NOMO-1 treated with dmso at 0.1 percent for 144 hours (cell line): ENCODE data around the gene CLEC11A.
"Not testable (repeated sequence)": the region's sequence is repeated elsewhere in the genome, so short reads cannot be mapped to it uniquely, and the experiment has no call there.

ENCODE experiments used
- DNase-seq: peaks from one replicate; lab custom pipeline; 2025; ENCODE audit not compliant: unreplicated experiment; lab: John Stamatoyannopoulos, UW

CLEC11A gene

DNA sequence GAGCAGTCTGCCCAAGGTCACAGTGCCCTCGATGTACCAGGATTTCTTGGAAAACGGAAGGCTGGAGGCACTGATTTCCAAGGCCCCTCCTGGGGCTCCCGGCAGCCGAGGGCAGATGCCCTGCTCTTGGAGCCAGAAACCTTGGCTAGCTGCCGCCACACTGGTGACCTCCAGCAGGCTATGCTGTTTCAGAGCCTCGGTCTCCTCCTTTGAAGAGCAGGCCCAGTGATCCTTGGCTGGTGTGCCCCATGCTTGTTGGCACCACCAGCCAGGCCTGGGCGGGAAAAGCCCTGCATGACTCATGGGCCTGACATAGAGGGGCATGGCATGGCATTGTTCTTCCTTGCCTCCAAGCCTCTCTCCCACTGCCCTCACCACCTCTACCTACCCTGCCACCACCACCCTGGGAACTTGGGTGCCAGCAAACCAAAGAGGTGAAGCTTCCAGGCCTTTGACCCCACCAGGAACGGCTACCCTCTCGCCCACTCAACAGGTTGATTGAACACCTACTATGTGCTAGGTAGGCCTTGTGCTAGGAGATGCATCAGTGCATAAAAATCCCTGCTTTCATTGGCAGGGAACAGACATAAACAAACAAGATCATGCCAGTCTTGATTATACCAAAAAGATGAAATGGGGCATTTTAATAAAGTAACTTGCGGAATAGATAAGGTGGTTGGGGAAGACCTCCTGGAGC, 1.6 kb upstream of the CLEC11A start:
- no peak for DNase-seq

- DNase-seq = peak; percentile 47
Observed at GRCh38 chr19:50722201-50723013, 757 bp upstream of the CLEC11A start.

DNA sequence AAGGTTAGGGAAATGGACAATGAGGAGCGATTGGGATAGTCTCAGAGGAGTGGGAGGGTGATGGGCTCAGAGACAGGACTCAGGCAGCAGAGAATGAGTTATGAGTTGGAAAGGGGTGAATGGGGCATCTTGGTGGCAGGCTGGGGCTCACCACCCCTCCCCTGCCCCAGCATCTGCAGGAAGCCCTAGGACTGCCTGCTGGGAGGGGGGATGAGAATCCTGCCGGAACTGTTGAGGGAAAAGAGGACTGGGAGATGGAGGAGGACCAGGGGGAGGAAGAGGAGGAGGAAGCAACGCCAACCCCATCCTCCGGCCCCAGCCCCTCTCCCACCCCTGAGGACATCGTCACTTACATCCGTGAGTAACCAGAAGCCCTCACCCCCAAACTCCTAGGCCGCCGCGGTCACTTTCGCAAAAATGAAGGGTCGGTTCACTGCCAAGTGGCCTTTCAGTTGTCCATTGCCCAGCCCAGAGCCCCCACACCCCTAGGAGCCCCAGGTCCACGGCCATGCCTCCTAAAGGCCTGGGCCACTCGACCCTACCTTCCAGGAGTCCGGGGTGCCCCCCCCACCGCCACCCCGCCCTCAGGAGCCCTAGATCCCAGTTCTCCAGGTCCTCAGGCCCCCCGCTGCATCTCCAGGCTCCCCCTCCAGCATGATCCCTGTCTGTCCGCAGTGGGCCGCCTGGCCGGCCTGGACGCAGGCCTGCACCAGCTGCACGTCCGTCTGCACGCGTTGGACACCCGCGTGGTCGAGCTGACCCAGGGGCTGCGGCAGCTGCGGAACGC, 764 bp downstream of the CLEC11A start:
- DNase-seq = no peak

DNA sequence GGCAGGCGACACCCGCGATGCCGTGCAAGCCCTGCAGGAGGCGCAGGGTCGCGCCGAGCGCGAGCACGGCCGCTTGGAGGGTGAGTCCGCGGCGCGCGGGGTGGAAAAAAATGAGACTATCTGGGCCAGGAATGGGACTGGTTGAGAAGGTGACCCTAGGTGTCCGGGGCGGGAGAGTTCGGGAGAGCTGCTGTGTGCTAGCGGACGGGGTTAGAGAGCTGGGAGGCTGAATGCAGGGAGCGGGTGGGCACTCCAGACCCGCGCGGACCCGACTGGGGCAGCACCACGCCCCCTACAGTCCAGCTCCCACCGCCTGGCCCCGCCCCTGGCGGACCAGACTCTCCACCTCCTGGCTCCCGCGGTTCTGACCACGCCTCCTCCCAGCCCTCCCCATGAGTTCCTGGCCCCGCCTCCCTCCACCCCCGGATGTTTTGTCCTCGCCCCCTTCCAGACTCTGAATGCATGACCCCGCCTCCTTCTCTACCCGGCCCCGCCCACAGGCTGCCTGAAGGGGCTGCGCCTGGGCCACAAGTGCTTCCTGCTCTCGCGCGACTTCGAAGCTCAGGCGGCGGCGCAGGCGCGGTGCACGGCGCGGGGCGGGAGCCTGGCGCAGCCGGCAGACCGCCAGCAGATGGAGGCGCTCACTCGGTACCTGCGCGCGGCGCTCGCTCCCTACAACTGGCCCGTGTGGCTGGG, 1.5 kb downstream of the CLEC11A start:
- DNase-seq = peak; percentile 96

DNA sequence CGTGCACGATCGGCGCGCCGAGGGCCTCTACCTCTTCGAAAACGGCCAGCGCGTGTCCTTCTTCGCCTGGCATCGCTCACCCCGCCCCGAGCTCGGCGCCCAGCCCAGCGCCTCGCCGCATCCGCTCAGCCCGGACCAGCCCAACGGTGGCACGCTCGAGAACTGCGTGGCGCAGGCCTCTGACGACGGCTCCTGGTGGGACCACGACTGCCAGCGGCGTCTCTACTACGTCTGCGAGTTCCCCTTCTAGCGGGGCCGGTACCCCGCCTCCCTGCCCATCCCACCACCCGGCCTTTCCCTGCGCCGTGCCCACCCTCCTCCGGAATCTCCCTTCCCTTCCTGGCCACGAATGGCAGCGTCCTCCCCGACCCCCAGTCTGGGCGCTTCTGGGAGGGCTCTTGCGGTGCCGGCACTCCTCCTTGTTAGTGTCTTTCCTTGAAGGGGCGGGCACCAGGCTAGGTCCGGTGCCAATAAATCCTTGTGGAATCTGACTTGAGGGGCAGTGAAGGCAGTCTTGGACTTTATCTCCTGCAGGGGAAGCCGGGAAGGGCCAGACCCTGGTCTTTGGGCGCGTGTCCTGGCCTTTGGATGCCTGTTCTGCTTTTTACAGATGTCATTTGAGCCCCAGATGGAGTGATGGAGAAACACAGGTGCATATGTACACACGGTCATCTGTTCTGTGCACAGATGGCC, 2.2 kb downstream of the CLEC11A start:
- DNase-seq = no peak

DNA sequence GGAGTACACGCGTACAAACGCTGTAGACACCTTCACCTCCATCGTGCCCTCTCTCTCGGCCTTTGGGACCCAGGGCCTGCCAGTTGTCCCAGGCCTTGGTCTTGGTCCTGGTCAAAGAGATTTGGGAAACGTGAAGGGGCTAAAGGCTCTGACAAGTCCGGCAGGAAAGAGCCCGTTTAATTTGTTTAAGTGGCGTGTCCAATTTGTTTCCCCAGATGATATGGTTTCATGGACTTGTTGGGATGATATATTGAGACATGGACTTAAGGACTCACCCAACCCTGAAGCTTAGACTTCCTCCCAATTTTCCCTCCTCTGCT, 2.7 kb downstream of the CLEC11A start:
- no peak for DNase-seq

GRCh38 chr19:50728084-50728737, 5.0 kb downstream of the CLEC11A start:
- peak; percentile 97 for DNase-seq

- DNase-seq = no peak
Observed at GRCh38 chr19:50729894-50730293, 6.7 kb downstream of the CLEC11A start.

DNA sequence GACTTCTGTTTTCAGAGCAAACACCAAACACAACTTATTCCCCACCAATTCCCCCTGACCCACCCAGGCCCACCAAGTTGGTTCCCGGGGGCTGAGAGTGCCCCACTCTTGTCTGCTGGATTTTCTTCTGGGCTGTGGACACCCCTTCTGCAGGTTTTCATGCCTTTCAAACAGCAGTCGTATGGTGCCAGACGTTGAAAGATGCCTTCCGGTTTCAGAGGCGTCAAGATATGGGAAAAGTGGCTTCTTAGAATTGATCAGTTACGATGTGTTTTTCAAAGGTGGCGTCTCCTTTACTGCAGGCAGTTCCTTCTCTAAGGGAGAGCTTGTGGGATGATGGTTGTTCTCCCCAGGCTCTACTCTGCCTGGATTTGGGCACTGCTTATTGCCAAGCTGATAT, 12.7 kb downstream of the CLEC11A start:
- no peak for DNase-seq

GRCh38 chr19:50736338-50736737, 13.2 kb downstream of the CLEC11A start:
- no peak for DNase-seq

- no peak for DNase-seq
Observed at GRCh38 chr19:50739132-50739913, 16.2 kb downstream of the CLEC11A start.

DNA sequence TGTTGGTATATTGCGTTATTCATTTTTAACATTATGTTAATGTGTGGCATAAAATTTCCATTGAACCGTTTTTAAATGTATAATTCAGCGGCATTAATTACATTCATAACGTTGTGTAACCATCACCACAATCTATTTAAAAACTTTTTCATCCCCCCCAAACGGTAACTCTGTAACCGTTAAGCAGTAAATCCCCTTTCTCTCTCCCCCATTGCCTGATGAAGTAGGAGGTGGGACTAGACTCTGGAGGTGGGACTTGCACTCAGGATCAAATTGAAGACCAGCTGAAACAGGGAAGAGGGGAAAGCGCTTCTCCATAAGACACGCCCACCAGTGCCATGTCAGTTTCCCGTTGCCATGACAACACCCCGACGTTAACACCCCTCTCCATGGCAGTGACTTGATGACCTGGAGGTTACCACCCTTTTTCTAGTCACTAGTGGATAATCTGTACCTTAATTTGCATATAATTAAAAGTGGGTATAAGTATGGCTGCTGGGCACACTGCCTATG, 16.8 kb downstream of the CLEC11A start:
- DNase-seq = peak; percentile 97

DNA sequence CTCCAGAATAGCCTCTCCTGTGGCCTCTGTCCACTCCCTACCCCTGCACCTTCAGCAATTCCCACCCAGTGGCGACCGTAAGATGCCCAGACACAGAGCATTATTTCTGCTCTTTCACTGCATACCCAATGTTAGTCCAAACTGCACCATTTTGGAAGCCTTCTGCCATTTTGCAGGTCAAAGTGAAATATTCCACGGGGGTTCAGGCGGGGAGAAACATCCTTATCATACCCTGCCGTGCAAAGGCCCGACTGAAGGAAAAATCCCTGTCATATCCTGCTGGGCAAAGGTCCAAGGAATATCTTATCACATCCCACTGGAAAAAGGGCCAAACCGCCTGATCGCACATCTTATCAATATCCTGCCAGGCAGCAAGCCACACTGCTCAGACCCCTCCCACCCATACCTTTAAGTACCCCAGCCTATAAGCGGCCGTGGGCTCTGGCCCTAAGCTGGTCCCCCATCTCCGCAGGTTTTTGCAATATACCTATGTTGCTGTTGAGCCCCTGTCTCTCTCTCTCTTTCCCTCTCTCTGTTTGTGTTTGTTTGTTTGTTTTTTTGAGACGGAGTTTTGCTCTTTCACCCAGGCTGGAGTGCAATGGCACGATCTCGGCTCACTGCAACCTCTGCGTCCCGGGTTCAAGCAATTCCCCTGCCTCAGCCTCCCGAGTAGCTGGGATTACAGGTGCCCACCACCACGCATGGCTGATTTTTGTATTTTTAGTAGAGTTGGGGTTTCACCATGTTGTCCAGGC, 18.2 kb downstream of the CLEC11A start:
- DNase-seq = no peak

DNA sequence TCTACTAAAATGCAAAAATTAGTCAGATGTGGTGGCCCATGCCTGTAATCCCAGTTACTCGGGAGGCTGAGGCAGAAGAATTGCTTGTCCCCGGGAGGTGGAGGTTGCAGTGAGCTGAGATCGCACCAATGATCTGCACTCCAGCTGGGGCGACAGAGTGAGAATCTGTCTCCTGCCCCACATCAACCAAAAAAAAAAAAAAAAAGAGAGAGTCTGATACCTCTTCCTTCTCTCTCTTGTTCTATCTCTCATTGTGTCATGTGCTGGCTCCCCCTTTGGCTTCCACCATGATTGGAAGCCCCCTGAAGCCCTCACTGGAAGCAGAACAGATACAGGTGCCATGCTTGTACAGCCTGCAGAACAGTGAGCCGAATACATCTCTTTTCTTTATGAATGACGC, 20.4 kb downstream of the CLEC11A start:
- no peak for DNase-seq

- DNase-seq = no peak
Observed at GRCh38 chr19:50745221-50745620, 22.1 kb downstream of the CLEC11A start.

GRCh38 chr19:50747141-50747540, 24.0 kb downstream of the CLEC11A start:
- DNase-seq = not testable (repeated sequence)

DNA sequence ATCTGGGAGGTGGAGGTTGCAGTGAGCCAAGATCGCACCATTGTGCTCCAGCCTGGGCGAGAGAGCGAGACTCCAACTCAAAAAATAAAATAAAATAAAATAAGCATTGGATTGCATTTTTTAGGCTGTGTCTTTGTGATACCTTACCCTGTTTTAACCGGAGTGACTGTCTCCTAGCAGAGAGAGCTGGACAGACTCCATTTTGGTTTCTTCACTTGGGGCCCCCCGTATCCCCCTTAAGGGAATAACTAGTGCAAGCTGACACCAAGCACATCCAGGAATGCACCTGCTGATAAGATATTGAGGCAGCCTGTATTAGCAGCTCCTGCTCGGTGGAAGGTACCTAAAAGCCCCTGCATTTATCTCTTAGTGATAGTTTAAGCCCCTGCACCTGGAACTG, 26.3 kb downstream of the CLEC11A start:
- DNase-seq = no peak

DNA sequence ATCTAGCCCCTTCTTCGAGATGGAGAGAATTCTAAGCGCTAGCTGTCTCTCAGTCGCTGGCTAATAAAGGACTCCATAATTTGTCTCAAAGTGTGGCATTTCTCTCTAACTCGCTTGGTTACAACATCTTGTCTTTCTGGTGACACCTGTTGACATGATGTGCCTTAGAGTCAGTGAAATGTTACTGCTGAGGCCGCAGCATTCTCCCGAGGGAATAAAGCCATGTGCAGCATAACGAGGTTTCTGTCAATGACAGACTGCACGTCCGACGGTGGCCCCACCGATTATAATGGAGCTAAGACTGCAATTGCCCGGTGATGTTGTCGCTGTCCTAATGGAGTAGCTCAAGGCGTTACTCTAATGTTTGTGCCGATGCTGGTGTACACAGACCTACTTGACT, 26.8 kb downstream of the CLEC11A start:
- no peak for DNase-seq
